Measurements from ENCODE around the gene CYP2J2. TPM values are rescaled to one million over a fixed set of nuclear protein-coding genes. Genes with fewer than 3 reads are reported as not detected.

Gene CYP2J2
- total RNA-seq, 1 donor from 2014 or later = 1.0 TPM

DNA sequence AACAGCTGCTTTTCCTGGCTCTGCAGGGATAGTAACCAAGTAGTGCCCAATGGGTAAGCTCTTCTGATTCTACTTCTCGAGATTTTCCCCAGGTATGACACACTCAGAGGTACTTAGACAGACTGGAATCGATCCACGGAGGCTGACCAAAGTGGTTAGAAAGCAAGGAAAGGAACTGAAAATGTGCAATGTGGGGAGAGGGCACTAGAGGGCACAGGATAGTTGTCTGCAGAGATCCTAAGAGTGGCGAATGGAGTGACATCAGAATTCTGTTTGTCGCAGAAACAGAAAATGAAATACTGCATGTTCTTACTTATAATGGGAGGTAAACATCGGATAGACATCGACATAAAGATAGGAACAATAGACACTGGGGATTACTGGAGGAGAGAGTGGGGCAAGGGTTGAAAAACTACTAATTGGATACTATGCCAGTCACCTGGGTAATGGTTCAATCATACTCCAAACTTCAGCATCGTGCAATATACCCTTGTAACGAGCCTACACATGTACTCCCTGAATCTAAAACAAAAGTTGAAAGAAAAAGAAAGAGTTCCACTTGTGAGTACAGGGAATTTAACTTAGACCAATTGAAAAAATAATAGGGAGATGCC is 23.3 kb downstream of the CYP2J2 start:
- no peak overlapping the region for H3K4me3 Mint-ChIP-seq (ENCODE audit: low read depth)
- H3K27me3 Mint-ChIP-seq = peaks cover 3% of the 10 kb centered on the region
- TF ChIP-seq, protein P1, sequence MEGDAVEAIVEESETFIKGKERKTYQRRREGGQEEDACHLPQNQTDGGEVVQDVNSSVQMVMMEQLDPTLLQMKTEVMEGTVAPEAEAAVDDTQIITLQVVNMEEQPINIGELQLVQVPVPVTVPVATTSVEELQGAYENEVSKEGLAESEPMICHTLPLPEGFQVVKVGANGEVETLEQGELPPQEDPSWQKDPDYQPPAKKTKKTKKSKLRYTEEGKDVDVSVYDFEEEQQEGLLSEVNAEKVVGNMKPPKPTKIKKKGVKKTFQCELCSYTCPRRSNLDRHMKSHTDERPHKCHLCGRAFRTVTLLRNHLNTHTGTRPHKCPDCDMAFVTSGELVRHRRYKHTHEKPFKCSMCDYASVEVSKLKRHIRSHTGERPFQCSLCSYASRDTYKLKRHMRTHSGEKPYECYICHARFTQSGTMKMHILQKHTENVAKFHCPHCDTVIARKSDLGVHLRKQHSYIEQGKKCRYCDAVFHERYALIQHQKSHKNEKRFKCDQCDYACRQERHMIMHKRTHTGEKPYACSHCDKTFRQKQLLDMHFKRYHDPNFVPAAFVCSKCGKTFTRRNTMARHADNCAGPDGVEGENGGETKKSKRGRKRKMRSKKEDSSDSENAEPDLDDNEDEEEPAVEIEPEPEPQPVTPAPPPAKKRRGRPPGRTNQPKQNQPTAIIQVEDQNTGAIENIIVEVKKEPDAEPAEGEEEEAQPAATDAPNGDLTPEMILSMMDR (IDR thresholded peaks at IDR 0.05; ENCODE audit: unreplicated experiment) = peak; percentile 65
- DNase-seq (ENCODE audit: low spot score, unreplicated experiment) = no peak
- no peaks in the 10 kb centered on the region for H3K9me3 Mint-ChIP-seq (ENCODE audit: low read depth)
- H3K4me1 Mint-ChIP-seq (ENCODE audit: low read depth) = no peaks in the 10 kb centered on the region
- H3K36me3 Mint-ChIP-seq (ENCODE audit: insufficient read depth) = no peaks in the 10 kb centered on the region
- no peak overlapping the region for H3K27ac Mint-ChIP-seq

DNA sequence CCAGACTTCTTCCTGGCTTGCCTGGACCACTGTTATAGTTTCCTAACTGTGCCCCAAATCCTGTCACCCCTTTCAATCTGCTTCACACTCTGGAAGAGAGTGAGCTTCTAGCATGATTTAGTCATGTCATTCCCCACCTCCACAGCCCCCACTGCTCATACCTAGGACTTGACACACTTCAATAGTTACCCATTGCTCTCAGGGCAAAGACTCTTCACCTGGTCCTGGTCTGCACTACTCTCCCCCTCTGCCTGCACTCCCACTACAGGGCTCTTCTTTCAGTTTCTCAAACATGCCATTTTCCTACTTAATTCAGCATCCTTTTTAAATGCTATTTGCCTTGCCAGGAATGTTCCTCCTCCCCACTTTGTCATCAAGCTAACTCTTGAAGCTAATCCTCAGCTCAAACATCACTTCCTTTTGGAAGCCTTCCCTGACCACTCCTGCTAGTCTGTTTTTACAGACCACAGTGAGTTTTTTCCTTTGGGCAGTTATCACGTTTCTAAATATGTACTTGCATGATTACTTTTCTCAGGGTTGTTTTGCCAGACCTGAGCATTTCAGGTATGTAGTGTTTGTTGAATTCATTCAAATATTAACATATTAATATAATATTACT is 24.7 kb downstream of the CYP2J2 start:
- Mint-ChIP-seq H3K36me3 (ENCODE audit: insufficient read depth) (no peaks in the 10 kb centered on the region), H3K4me1 (ENCODE audit: low read depth) (no peaks in the 10 kb centered on the region), H3K9me3 (ENCODE audit: low read depth) (no peaks in the 10 kb centered on the region), H3K4me3 (ENCODE audit: low read depth) (no peak overlapping the region), H3K27me3 (peaks cover 3% of the 10 kb centered on the region), H3K27ac (no peak overlapping the region)
- TF ChIP-seq, protein P1 (IDR thresholded peaks at IDR 0.05; ENCODE audit: unreplicated experiment) = no peak
- no peak for DNase-seq (ENCODE audit: low spot score, unreplicated experiment)

DNA sequence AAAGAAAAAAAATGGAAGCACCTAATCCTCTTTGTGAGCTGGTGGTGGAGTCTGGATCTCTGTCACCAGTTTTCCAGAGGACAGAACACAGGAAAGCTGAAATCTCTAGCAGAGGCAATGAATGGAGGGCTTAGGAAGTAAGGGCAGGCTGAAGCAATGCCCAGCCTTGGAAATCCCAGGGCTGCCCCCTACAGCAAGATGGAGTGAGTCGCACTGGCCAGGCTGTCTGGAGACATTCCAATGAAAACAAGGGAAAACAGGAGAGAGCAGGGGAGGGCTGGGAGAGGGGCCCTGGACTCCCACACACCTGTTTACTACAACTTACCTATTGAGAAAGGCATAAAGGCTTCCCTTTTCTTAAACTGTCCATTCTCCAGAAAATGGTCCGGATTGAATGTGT is 25.9 kb downstream of the CYP2J2 start:
- H3K9me3 Mint-ChIP-seq (ENCODE audit: low read depth) = no peaks in the 10 kb centered on the region
- H3K4me3 Mint-ChIP-seq (ENCODE audit: low read depth) = no peak overlapping the region
- H3K36me3 Mint-ChIP-seq (ENCODE audit: insufficient read depth) = no peaks in the 10 kb centered on the region
- DNase-seq (ENCODE audit: low spot score, unreplicated experiment) = no peak
- no peaks in the 10 kb centered on the region for H3K4me1 Mint-ChIP-seq (ENCODE audit: low read depth)
- H3K27me3 Mint-ChIP-seq = peaks cover 3% of the 10 kb centered on the region
- TF ChIP-seq, protein P1 (IDR thresholded peaks at IDR 0.05; ENCODE audit: unreplicated experiment) = no peak
- no peak overlapping the region for H3K27ac Mint-ChIP-seq

DNA sequence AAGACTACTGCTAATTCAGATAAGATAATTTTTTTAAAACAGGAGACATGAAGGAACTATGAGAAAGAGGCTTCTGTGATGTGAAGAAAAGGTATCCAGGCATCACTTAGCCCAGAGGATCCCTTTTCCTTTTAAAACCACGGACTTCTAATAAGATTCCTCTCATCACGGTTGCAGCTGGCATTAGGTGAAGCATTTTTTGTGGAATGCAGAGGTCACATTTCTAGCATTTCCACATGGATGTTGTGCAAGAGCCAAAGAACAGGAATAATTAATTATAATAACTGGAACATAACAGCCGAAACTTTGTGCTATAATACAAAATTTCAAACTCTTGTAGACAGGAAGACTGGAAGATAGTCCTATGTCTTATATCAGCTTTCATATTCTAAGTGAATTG is 27.6 kb downstream of the CYP2J2 start:
- Mint-ChIP-seq H3K4me1 (ENCODE audit: low read depth) (no peaks in the 10 kb centered on the region), H3K27me3 (peaks cover 3% of the 10 kb centered on the region), H3K27ac (no peak overlapping the region), H3K36me3 (ENCODE audit: insufficient read depth) (no peaks in the 10 kb centered on the region), H3K9me3 (ENCODE audit: low read depth) (no peaks in the 10 kb centered on the region), H3K4me3 (ENCODE audit: low read depth) (no peak overlapping the region)
- DNase-seq (ENCODE audit: low spot score, unreplicated experiment) = no peak
- TF ChIP-seq, protein P1 (IDR thresholded peaks at IDR 0.05; ENCODE audit: unreplicated experiment) = no peak

GRCh38 chr1:59897165-59897564 is 29.4 kb downstream of the CYP2J2 start:
- H3K27me3 Mint-ChIP-seq = no peaks in the 10 kb centered on the region
- TF ChIP-seq, protein P1 (IDR thresholded peaks at IDR 0.05; ENCODE audit: unreplicated experiment) = no peak
- H3K36me3 Mint-ChIP-seq (ENCODE audit: insufficient read depth) = no peaks in the 10 kb centered on the region

More at GRCh38 chr1:59897165-59897564, 29.4 kb downstream of the CYP2J2 start:
- peaks cover 12% of the 10 kb centered on the region for H3K4me1 Mint-ChIP-seq (ENCODE audit: low read depth)
- H3K9me3 Mint-ChIP-seq (ENCODE audit: low read depth) = no peaks in the 10 kb centered on the region
- no peak overlapping the region for H3K27ac Mint-ChIP-seq
- H3K4me3 Mint-ChIP-seq (ENCODE audit: low read depth) = no peak overlapping the region
- DNase-seq (ENCODE audit: low spot score, unreplicated experiment) = no peak
